Activated T-helper 17 cell treated with anti-CD3 and anti-CD28 coated beads, Interleukin-2, amount 50 U/mL, for 72 hours (primary cell): ENCODE data around the gene MYO5B. TPM values are rescaled to one million over a fixed set of nuclear protein-coding genes. Genes with fewer than 3 reads are reported as not detected.

Experiments used
- ATAC-seq: fragments of 150-1000 bp; cut with Tn5 transposase; replicated peaks from 2 replicates; pipeline ENCODE4 v1.10.0; 2021; ENCODE audit warnings: mild to moderate bottlenecking, moderate library complexity
- H3K27ac Mint-ChIP-seq: one replicate; pipeline ENCODE4 v1.8.0; 2022; ENCODE audit warnings: mixed read lengths
- H3K27me3 Mint-ChIP-seq: one replicate; pipeline ENCODE4 v1.8.0; 2022; ENCODE audit warnings: mixed read lengths
- H3K36me3 Mint-ChIP-seq: one replicate; pipeline ENCODE4 v1.8.0; 2022; ENCODE audit warnings: low read depth, mild to moderate bottlenecking, mixed read lengths
- H3K4me1 Mint-ChIP-seq: one replicate; pipeline ENCODE4 v1.8.0; 2022; ENCODE audit warnings: mixed read lengths
- H3K4me3 Mint-ChIP-seq: one replicate; pipeline ENCODE4 v1.8.0; 2022; ENCODE audit warnings: mild to moderate bottlenecking, mixed read lengths
- H3K9me3 Mint-ChIP-seq: one replicate; pipeline ENCODE4 v1.8.0; 2022; ENCODE audit warnings: mixed read lengths
- total RNA-seq, 2 donors: library from RNA; stranded (reverse); gene quantifications; one replicate each; pipeline ENCODE4 v1.2.3, GENCODE V29; 2022

MYO5B gene
- total RNA-seq, 2 donors from 2014 or later: 0.29 TPM; not detected in 1

- Mint-ChIP-seq H3K27ac (no peak overlapping the region), H3K36me3 (no peaks in the 10 kb centered on the region), H3K27me3 (peaks cover 31% of the 10 kb centered on the region), H3K4me3 (no peak overlapping the region), H3K9me3 (no peaks in the 10 kb centered on the region), H3K4me1 (no peaks in the 10 kb centered on the region)
- peak; percentile 77 for ATAC-seq
Observed at GRCh38 chr18:50172367-50172766, 22.6 kb downstream of the MYO5B start.

GRCh38 chr18:50171406-50171805, 23.5 kb downstream of the MYO5B start:
- H3K9me3 Mint-ChIP-seq: no peaks in the 10 kb centered on the region
- H3K4me1 Mint-ChIP-seq: no peaks in the 10 kb centered on the region
- H3K27ac Mint-ChIP-seq: no peak overlapping the region
- no peaks in the 10 kb centered on the region for H3K36me3 Mint-ChIP-seq
- H3K4me3 Mint-ChIP-seq: no peak overlapping the region
- H3K27me3 Mint-ChIP-seq: peaks cover 30% of the 10 kb centered on the region
- no peak for ATAC-seq

- Mint-ChIP-seq H3K4me3 (no peak overlapping the region), H3K36me3 (no peaks in the 10 kb centered on the region), H3K9me3 (no peaks in the 10 kb centered on the region), H3K4me1 (no peaks in the 10 kb centered on the region), H3K27ac (no peak overlapping the region), H3K27me3 (peaks cover 28% of the 10 kb centered on the region)
- no peak for ATAC-seq
Observed at GRCh38 chr18:50170004-50170403, 24.9 kb downstream of the MYO5B start.

GRCh38 chr18:50169149-50169548, 25.8 kb downstream of the MYO5B start:
- no peaks in the 10 kb centered on the region for H3K36me3 Mint-ChIP-seq
- no peak for ATAC-seq
- H3K4me3 Mint-ChIP-seq: no peak overlapping the region
- H3K27ac Mint-ChIP-seq: no peak overlapping the region
- H3K4me1 Mint-ChIP-seq: no peaks in the 10 kb centered on the region
- no peaks in the 10 kb centered on the region for H3K9me3 Mint-ChIP-seq
- H3K27me3 Mint-ChIP-seq: peaks cover 34% of the 10 kb centered on the region

GRCh38 chr18:50167966-50168365, 27.0 kb downstream of the MYO5B start:
- Mint-ChIP-seq H3K27me3 (peaks cover 38% of the 10 kb centered on the region), H3K27ac (no peak overlapping the region), H3K4me3 (no peak overlapping the region), H3K36me3 (no peaks in the 10 kb centered on the region), H3K9me3 (no peaks in the 10 kb centered on the region), H3K4me1 (no peaks in the 10 kb centered on the region)
- ATAC-seq: no peak

- Mint-ChIP-seq H3K36me3 (no peaks in the 10 kb centered on the region), H3K9me3 (no peaks in the 10 kb centered on the region), H3K4me1 (no peaks in the 10 kb centered on the region), H3K27me3 (peaks cover 35% of the 10 kb centered on the region), H3K4me3 (no peak overlapping the region), H3K27ac (no peak overlapping the region)
- no peak for ATAC-seq
Observed at GRCh38 chr18:50166901-50167300, 28.0 kb downstream of the MYO5B start.

GRCh38 chr18:50163505-50163904, 31.4 kb downstream of the MYO5B start:
- no peak overlapping the region for H3K4me3 Mint-ChIP-seq
- ATAC-seq: no peak
- no peaks in the 10 kb centered on the region for H3K9me3 Mint-ChIP-seq
- no peak overlapping the region for H3K27ac Mint-ChIP-seq
- peaks cover 53% of the 10 kb centered on the region for H3K27me3 Mint-ChIP-seq
- H3K36me3 Mint-ChIP-seq: no peaks in the 10 kb centered on the region
- no peaks in the 10 kb centered on the region for H3K4me1 Mint-ChIP-seq

GRCh38 chr18:50162486-50163304, 32.3 kb downstream of the MYO5B start:
- Mint-ChIP-seq H3K9me3 (no peaks in the 10 kb centered on the region), H3K27me3 (peaks cover 50% of the 10 kb centered on the region), H3K4me1 (no peaks in the 10 kb centered on the region), H3K27ac (no peak overlapping the region), H3K4me3 (no peak overlapping the region), H3K36me3 (no peaks in the 10 kb centered on the region)
- no peak for ATAC-seq

GRCh38 chr18:50161597-50162205, 33.2 kb downstream of the MYO5B start:
- Mint-ChIP-seq H3K36me3 (no peaks in the 10 kb centered on the region), H3K27ac (no peak overlapping the region), H3K9me3 (no peaks in the 10 kb centered on the region), H3K4me3 (no peak overlapping the region), H3K4me1 (no peaks in the 10 kb centered on the region), H3K27me3 (peaks cover 47% of the 10 kb centered on the region)
- ATAC-seq: no peak

GRCh38 chr18:50159654-50160046, 35.3 kb downstream of the MYO5B start:
- Mint-ChIP-seq H3K27ac (no peak overlapping the region), H3K4me1 (no peaks in the 10 kb centered on the region), H3K36me3 (no peaks in the 10 kb centered on the region), H3K9me3 (no peaks in the 10 kb centered on the region), H3K4me3 (no peak overlapping the region), H3K27me3 (peaks cover 37% of the 10 kb centered on the region)
- ATAC-seq: no peak

GRCh38 chr18:50158866-50159653, 35.9 kb downstream of the MYO5B start:
- Mint-ChIP-seq H3K27me3 (peaks cover 37% of the 10 kb centered on the region), H3K4me1 (no peaks in the 10 kb centered on the region), H3K9me3 (no peaks in the 10 kb centered on the region), H3K36me3 (no peaks in the 10 kb centered on the region), H3K27ac (no peak overlapping the region), H3K4me3 (no peak overlapping the region)
- ATAC-seq: no peak

GRCh38 chr18:50155406-50155805, 39.5 kb downstream of the MYO5B start:
- Mint-ChIP-seq H3K27me3 (peaks cover 26% of the 10 kb centered on the region), H3K9me3 (no peaks in the 10 kb centered on the region), H3K4me3 (no peak overlapping the region), H3K36me3 (no peaks in the 10 kb centered on the region), H3K27ac (no peak overlapping the region), H3K4me1 (no peaks in the 10 kb centered on the region)
- no peak for ATAC-seq

GRCh38 chr18:50154420-50154819, 40.5 kb downstream of the MYO5B start:
- Mint-ChIP-seq H3K27me3 (peaks cover 18% of the 10 kb centered on the region), H3K27ac (no peak overlapping the region), H3K36me3 (no peaks in the 10 kb centered on the region), H3K9me3 (no peaks in the 10 kb centered on the region), H3K4me1 (no peaks in the 10 kb centered on the region), H3K4me3 (no peak overlapping the region)
- ATAC-seq: no peak

GRCh38 chr18:50152900-50153299, 42.0 kb downstream of the MYO5B start:
- Mint-ChIP-seq H3K4me1 (no peaks in the 10 kb centered on the region), H3K36me3 (no peaks in the 10 kb centered on the region), H3K27ac (no peak overlapping the region), H3K9me3 (no peaks in the 10 kb centered on the region), H3K4me3 (no peak overlapping the region), H3K27me3 (peaks cover 14% of the 10 kb centered on the region)
- no peak for ATAC-seq

GRCh38 chr18:50151926-50152325, 43.0 kb downstream of the MYO5B start:
- Mint-ChIP-seq H3K27me3 (peaks cover 15% of the 10 kb centered on the region), H3K9me3 (no peaks in the 10 kb centered on the region), H3K27ac (no peak overlapping the region), H3K36me3 (no peaks in the 10 kb centered on the region), H3K4me3 (no peak overlapping the region), H3K4me1 (no peaks in the 10 kb centered on the region)
- ATAC-seq: no peak
